ENCODE measurements around the gene NTM. TPM values are rescaled to one million over a fixed set of nuclear protein-coding genes. Genes with fewer than 3 reads are reported as not detected.

The NTM gene
- total and polyA plus RNA-seq, 7 donors, result 0.07 to 1.1 (median 0.22) TPM; not detected in 2

GRCh38 chr11:131615611-131616010 is 245.2 kb downstream of the NTM start:
- ATAC-seq (no peak), DNase-seq (no peak)
- Histone ChIP-seq H3K36me3 (ENCODE audit: insufficient read depth in 1 of 2, low read depth in 1 of 2) (no peaks in the 10 kb centered on the region), H3K27me3 (ENCODE audit: insufficient read depth in 3 of 3, low read length in 2 of 3) (peaks cover 0 to 4% (median 0%) of the 10 kb centered on the region in 3 donors), H3K9me3 (no peaks in the 10 kb centered on the region), H3K27ac (no peak overlapping the region), H3K4me1 (no peaks in the 10 kb centered on the region), H3K4me3 (no peak overlapping the region)
- intact Hi-C loops (cut with DNase I), result no loop called here
- 81 to 84% (median 84%) methylated on average over 11 of the region's 11 CpGs for WGBS, 3 donors
- no peak for TF ChIP-seq CTCF (IDR thresholded peaks at IDR 0.05)

GRCh38 chr11:131616481-131617140 is 246.2 kb downstream of the NTM start:
- DNase-seq, result no peak
- Histone ChIP-seq H3K4me3 (no peak overlapping the region), H3K36me3 (ENCODE audit: insufficient read depth in 1 of 2, low read depth in 1 of 2) (no peaks in the 10 kb centered on the region), H3K27me3 (ENCODE audit: insufficient read depth in 3 of 3, low read length in 2 of 3) (peaks cover 0 to 4% (median 0%) of the 10 kb centered on the region in 3 donors), H3K27ac (no peak overlapping the region), H3K9me3 (no peaks in the 10 kb centered on the region), H3K4me1 (no peaks in the 10 kb centered on the region)
- intact Hi-C loops (cut with DNase I), result no loop called here
- ATAC-seq, result no peak
- TF ChIP-seq CTCF (IDR thresholded peaks at IDR 0.05), result no peak
- WGBS, 3 donors, result 48 to 63% (median 56%) methylated on average over 9 of the region's 9 CpGs

- ATAC-seq (no peak), DNase-seq (no peak)
- Histone ChIP-seq H3K27me3 (ENCODE audit: insufficient read depth in 3 of 3, low read length in 2 of 3) (peaks cover 0 to 4% (median 0%) of the 10 kb centered on the region in 3 donors), H3K27ac (no peak overlapping the region), H3K9me3 (no peaks in the 10 kb centered on the region), H3K4me1 (no peaks in the 10 kb centered on the region), H3K36me3 (ENCODE audit: insufficient read depth in 1 of 2, low read depth in 1 of 2) (no peaks in the 10 kb centered on the region), H3K4me3 (no peak overlapping the region)
- TF ChIP-seq CTCF (IDR thresholded peaks at IDR 0.05), result no peak
- 45 to 53% (median 47%) methylated on average over 5 of the region's 5 CpGs for WGBS, 3 donors
- intact Hi-C loops (cut with DNase I), result no loop called here
These were observed 247.8 kb downstream of the NTM start for GRCh38 chr11:131618201-131618600.

- intact Hi-C loops (cut with DNase I), result no loop called here
These were observed 251.8 kb downstream of the NTM start for GRCh38 chr11:131622193-131622592.

More at GRCh38 chr11:131622193-131622592, 251.8 kb downstream of the NTM start:
- Histone ChIP-seq H3K9me3 (no peaks in the 10 kb centered on the region), H3K27ac (no peak overlapping the region), H3K4me1 (no peaks in the 10 kb centered on the region), H3K36me3 (ENCODE audit: insufficient read depth in 1 of 2, low read depth in 1 of 2) (no peaks in the 10 kb centered on the region), H3K4me3 (no peak overlapping the region), H3K27me3 (ENCODE audit: insufficient read depth in 3 of 3, low read length in 2 of 3) (no peaks in the 10 kb centered on the region)
- TF ChIP-seq CTCF (IDR thresholded peaks at IDR 0.05), result no peak
- DNase-seq (no peak), ATAC-seq (no peak)
- WGBS, 3 donors, result 49 to 74% (median 56%) methylated on average over 8 of the region's 8 CpGs

Data from psoas muscle (tissue), 8 donors.